VCaP (cell line): ENCODE measurements around the gene MARCHF9.

Experiments
- H3K27ac ChIP-seq: fragments of 450-650 bp; 2 replicates; pipeline ENCODE4 v1.5.1; 2017
- CTCF ChIP-seq: fragments of 450-650 bp; conservative IDR thresholded peaks from 2 replicates; pipeline ENCODE4 v1.5.1; 2017; ENCODE audit warnings: mild to moderate bottlenecking, moderate library complexity

Gene MARCHF9

GRCh38 chr12:57806677-57807076, 51.8 kb downstream of the MARCHF9 start:
- no peak overlapping the region for H3K27ac ChIP-seq
- TF ChIP-seq CTCF = no peak

DNA sequence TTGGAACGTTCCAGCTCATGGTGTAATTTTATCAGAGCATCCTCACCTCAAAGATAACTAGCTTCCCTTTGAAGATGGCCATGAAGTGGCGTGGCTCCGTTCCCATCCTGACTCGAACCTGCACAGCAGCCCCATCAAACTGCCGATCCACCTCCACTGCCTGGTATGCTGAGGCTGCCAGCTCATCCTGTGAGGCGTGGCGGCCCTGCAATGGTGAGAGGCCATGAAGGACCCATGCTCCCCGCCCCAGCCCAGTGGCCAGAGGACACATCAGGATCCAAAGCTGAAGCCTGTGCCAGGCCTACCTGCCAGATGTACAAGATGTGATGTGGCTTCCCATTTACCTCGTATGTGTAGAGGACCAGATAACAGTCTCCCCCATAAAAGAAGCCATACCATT, 52.4 kb downstream of the MARCHF9 start:
- no peak for TF ChIP-seq CTCF
- H3K27ac ChIP-seq = no peak overlapping the region

- no peak for TF ChIP-seq CTCF
- H3K27ac ChIP-seq = no peak overlapping the region
Observed at GRCh38 chr12:57808351-57808750, 53.4 kb downstream of the MARCHF9 start.

GRCh38 chr12:57809425-57809824, 54.5 kb downstream of the MARCHF9 start:
- no peak for TF ChIP-seq CTCF
- no peak overlapping the region for H3K27ac ChIP-seq
